Uterus (tissue), 4 donors: ENCODE measurements around the gene NKAIN2. TPM values are rescaled to one million over a fixed set of nuclear protein-coding genes. Genes with fewer than 3 reads are reported as not detected.

Source experiments
- DNase-seq, 2 donors: peaks; one replicate each; pipeline ENCODE4 v3.0.0-alpha.2; 2019 to 2020
- H3K27ac ChIP-seq, 2 donors: fragments of 200-600 bp; sonication (generic); 1 replicate in 1 of 2; 2 replicates in 1 of 2; pipeline ENCODE4 v1.5.1; 2016 to 2018
- H3K27me3 ChIP-seq, 2 donors: fragments of 200-600 bp; sonication (generic); one replicate each; pipeline ENCODE4 v1.5.1; 2018 to 2019; ENCODE audit warnings: control low read depth in 1 of 2
- H3K36me3 ChIP-seq, 2 donors: fragments of 200-600 bp; sonication (generic); one replicate each; pipeline ENCODE4 v1.5.1; 2019; ENCODE audit warnings: control low read depth in 1 of 2
- H3K4me1 ChIP-seq, 2 donors: fragments of 200-600 bp; sonication (generic); one replicate each; pipeline ENCODE4 v1.5.1; 2018 to 2019; ENCODE audit warnings: control low read depth in 1 of 2
- H3K4me3 ChIP-seq, 2 donors: fragments of 200-600 bp; sonication (generic); 1 replicate in 1 of 2; 2 replicates in 1 of 2; pipeline ENCODE4 v1.5.1; 2018 to 2019; ENCODE audit warnings: mild to moderate bottlenecking in 1 of 2
- H3K9me3 ChIP-seq, 2 donors: fragments of 200-600 bp; sonication (generic); one replicate each; pipeline ENCODE4 v1.5.1; 2019; ENCODE audit warnings: control low read depth in 1 of 2
- POLR2A ChIP-seq, 2 donors: fragments of 450-650 bp; IDR thresholded peaks; one replicate each; pipeline ENCODE4 v1.6.1; 2016; ENCODE audit warnings: antibody characterized with exemption in 2 of 2, mild to moderate bottlenecking in 1 of 2, moderate library complexity in 1 of 2
- intact Hi-C: fragments of 100-400 bp; cut with DNase I; formaldehyde crosslinking; loops from one replicate; pipeline ENCODE4 v1.15.1; 2023; ENCODE audit warnings: low total_unique reads
- total RNA-seq, 4 donors: library from RNA; depleted of rRNA in 3 of 4; stranded (reverse); fragments of >200 nt in 3 of 4; gene quantifications; one replicate each; pipeline versions ENCODE4 v1.1.0 to v1.2.4, GENCODE V29; 2014 to 2023
- TF ChIP-seq, protein P1 (sequence below), 4 experiments: fragments of 200-600 bp in 2 of 4; fragments of 450-650 bp in 2 of 4; sonication (generic) in 2 of 4; IDR thresholded peaks; one replicate each; pipeline ENCODE4 v1.5.1; 2016 to 2019; ENCODE audit warnings: antibody characterized with exemption in 4 of 4, mild to moderate bottlenecking in 2 of 4, moderate library complexity in 1 of 4
- donor health status: DM: yes; HTN: yes; CAD: no.

NKAIN2 gene
- total RNA-seq, 4 donors from 2014 or later: 0.59 to 1.1 (median 1.0) TPM; not detected in 1

DNA sequence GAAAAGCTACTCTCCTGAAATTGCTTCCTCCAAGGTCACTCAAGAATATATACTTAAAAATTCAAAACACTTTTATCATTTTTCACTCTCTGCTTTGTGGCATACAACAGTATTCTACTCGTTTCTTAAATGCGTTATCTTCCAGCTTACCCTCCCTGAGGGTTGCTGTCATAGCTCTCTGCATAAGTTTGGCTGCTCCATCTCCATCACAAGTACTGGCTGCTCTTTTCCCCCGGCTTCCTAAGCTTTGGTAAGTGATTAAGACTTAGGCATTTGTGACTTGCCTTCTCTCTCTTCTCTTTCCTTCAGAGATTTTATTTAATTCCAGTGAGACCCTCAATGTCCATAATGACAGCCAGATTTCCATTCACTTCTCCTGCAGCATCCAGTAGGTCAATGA is 128.3 kb downstream of the NKAIN2 start:
- intact Hi-C loops: no loop called here
- Histone ChIP-seq H3K27me3 (no peaks in the 10 kb centered on the region), H3K9me3 (no peaks in the 10 kb centered on the region), H3K4me3 (no peak overlapping the region), H3K27ac (no peak overlapping the region), H3K36me3 (no peaks in the 10 kb centered on the region), H3K4me1 (no peaks in the 10 kb centered on the region)
- TF ChIP-seq POLR2A (IDR thresholded peaks at IDR 0.05): no peak
- TF ChIP-seq, protein P1, sequence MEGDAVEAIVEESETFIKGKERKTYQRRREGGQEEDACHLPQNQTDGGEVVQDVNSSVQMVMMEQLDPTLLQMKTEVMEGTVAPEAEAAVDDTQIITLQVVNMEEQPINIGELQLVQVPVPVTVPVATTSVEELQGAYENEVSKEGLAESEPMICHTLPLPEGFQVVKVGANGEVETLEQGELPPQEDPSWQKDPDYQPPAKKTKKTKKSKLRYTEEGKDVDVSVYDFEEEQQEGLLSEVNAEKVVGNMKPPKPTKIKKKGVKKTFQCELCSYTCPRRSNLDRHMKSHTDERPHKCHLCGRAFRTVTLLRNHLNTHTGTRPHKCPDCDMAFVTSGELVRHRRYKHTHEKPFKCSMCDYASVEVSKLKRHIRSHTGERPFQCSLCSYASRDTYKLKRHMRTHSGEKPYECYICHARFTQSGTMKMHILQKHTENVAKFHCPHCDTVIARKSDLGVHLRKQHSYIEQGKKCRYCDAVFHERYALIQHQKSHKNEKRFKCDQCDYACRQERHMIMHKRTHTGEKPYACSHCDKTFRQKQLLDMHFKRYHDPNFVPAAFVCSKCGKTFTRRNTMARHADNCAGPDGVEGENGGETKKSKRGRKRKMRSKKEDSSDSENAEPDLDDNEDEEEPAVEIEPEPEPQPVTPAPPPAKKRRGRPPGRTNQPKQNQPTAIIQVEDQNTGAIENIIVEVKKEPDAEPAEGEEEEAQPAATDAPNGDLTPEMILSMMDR (IDR thresholded peaks at IDR 0.05): no peak
- DNase-seq: no peak

DNA sequence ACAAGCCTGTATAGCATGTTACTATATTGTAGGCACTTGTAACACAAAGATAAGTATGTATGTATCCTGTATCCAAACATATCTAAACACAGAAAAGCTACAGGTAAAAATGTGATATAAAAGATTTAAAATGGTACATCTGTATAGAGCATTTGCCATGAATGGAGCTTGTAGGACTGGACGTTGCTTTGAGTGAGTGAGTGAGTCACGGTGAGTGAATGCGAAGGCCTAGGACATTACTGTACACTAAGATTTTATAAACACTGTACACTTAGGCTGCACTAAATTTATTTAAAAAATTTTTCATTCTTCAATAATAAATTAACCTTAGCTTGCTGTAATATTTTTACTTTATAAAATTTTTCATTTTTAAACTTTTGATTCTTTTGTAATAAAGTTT is 136.9 kb downstream of the NKAIN2 start:
- Histone ChIP-seq H3K9me3 (no peaks in the 10 kb centered on the region), H3K4me1 (no peaks in the 10 kb centered on the region), H3K36me3 (no peaks in the 10 kb centered on the region), H3K27ac (no peak overlapping the region), H3K27me3 (no peaks in the 10 kb centered on the region), H3K4me3 (no peak overlapping the region)
- intact Hi-C loops: no loop called here
- no peak for DNase-seq
- TF ChIP-seq, protein P1 (IDR thresholded peaks at IDR 0.05): no peak
- no peak for TF ChIP-seq POLR2A (IDR thresholded peaks at IDR 0.05)

DNA sequence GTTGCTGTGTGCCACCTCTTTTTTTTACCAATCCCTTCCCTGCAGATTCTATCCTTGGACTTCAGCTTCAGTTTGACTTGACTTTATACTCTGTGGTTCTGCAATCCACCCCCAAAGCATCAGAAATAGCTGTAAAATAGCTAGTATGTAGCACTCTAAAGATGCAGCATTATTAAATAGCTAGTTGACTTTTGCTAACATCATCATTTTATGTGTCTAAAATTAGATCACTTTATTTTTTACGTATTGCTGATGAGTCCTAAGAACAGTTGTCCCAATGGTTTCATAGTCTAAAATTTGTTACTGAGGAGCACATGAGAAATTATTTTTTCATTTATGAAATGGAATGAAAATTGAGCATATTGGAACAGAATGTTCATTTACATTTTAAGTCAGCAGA is 138.2 kb downstream of the NKAIN2 start:
- no peak for TF ChIP-seq POLR2A (IDR thresholded peaks at IDR 0.05)
- TF ChIP-seq, protein P1 (IDR thresholded peaks at IDR 0.05): no peak
- intact Hi-C loops: no loop called here
- Histone ChIP-seq H3K9me3 (no peaks in the 10 kb centered on the region), H3K27me3 (no peaks in the 10 kb centered on the region), H3K36me3 (no peaks in the 10 kb centered on the region), H3K27ac (no peak overlapping the region), H3K4me3 (no peak overlapping the region), H3K4me1 (no peaks in the 10 kb centered on the region)
- DNase-seq: no peak

DNA sequence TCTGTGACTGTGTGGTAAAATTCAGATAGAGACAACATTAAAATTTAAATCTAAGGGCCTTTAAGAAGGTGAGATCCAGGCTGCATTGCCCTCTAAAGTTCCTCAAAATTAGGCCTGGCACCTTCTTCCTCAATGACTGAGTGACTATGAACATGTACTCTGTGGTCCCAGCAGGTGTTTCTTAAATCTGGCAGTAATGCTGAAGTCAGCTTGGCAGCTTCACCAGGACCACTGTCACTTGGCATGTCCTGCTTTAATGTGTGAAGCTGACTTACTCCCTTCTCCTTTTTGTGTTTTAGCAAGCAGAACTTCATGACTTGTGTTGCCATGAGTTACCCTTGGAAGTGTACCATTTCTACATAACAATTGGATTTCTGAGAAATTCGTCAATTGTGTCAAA is 141.7 kb downstream of the NKAIN2 start:
- intact Hi-C loops: no loop called here
- Histone ChIP-seq H3K27ac (no peak overlapping the region), H3K4me1 (no peaks in the 10 kb centered on the region), H3K9me3 (no peaks in the 10 kb centered on the region), H3K27me3 (no peaks in the 10 kb centered on the region), H3K4me3 (no peak overlapping the region), H3K36me3 (no peaks in the 10 kb centered on the region)
- no peak for DNase-seq
- TF ChIP-seq, protein P1 (IDR thresholded peaks at IDR 0.05): no peak
- TF ChIP-seq POLR2A (IDR thresholded peaks at IDR 0.05): no peak

DNA sequence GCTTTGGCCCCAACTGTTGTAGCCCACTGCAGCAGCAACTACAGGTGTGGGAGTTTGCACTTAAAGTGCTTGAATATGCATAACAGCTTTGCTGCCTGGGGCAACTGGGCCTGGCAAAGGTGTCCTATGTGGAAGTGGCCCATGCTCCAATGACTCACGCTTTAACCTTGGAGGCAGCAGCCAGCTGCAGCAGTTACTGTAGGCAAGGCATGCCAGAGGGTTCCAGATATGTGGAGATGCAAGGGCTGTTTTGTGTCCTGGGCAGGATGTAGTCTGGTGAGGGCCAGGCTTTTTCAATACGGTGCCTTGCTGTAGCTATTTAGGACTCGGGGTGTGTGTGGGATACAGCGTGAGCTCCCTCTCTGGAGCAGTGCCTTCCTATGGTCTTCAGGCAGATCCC is 150.3 kb downstream of the NKAIN2 start:
- Histone ChIP-seq H3K4me1 (no peaks in the 10 kb centered on the region), H3K27ac (no peak overlapping the region), H3K4me3 (no peak overlapping the region), H3K36me3 (no peaks in the 10 kb centered on the region), H3K27me3 (no peaks in the 10 kb centered on the region), H3K9me3 (no peaks in the 10 kb centered on the region)
- TF ChIP-seq POLR2A (IDR thresholded peaks at IDR 0.05): no peak
- TF ChIP-seq, protein P1 (IDR thresholded peaks at IDR 0.05): no peak
- intact Hi-C loops: no loop called here
- DNase-seq: no peak
